ENCODE data around the gene ALKAL2.
A peak's percentile ranks its signal among the peaks of the same experiment; 100 is the strongest.
"Not testable (repeated sequence)": the region's sequence is repeated elsewhere in the genome, so short reads cannot be mapped to it uniquely, and the experiment has no call there.

ALKAL2 gene

GRCh38 chr2:287911-288757, at the start of gene ALKAL2:
Gene ALKAL2, minus strand, starts transcription at chr2:288091. Its CDS starts 256 bp downstream, at chr2:287835.
- no peak for DNase-seq (ENCODE audit: low spot score)

GRCh38 chr2:336949-337348, 49.1 kb upstream of the ALKAL2 start:
- not testable (repeated sequence) for DNase-seq (ENCODE audit: low spot score)

- DNase-seq (ENCODE audit: low spot score): no peak
These were observed 48.5 kb upstream of the ALKAL2 start for GRCh38 chr2:336360-336759.

- no peak for DNase-seq (ENCODE audit: low spot score)
These were observed 44.7 kb upstream of the ALKAL2 start for GRCh38 chr2:332592-332991.

GRCh38 chr2:328761-329160, 40.9 kb upstream of the ALKAL2 start:
- no peak for DNase-seq (ENCODE audit: low spot score)

GRCh38 chr2:323035-323434, 35.1 kb upstream of the ALKAL2 start:
- DNase-seq (ENCODE audit: low spot score): no peak

- DNase-seq (ENCODE audit: low spot score): no peak
These were observed 34.4 kb upstream of the ALKAL2 start for GRCh38 chr2:322326-322725.

GRCh38 chr2:320561-320960, 32.7 kb upstream of the ALKAL2 start:
- peak; percentile 9 for DNase-seq (ENCODE audit: low spot score)

- DNase-seq (ENCODE audit: low spot score): no peak
These were observed 31.2 kb upstream of the ALKAL2 start for GRCh38 chr2:319059-319600.

- peak; percentile 71 for DNase-seq (ENCODE audit: low spot score)
These were observed 29.9 kb upstream of the ALKAL2 start for GRCh38 chr2:317501-318424.

GRCh38 chr2:316381-316780, 28.5 kb upstream of the ALKAL2 start:
- no peak for DNase-seq (ENCODE audit: low spot score)

GRCh38 chr2:315925-316324, 28.0 kb upstream of the ALKAL2 start:
- not testable (repeated sequence) for DNase-seq (ENCODE audit: low spot score)

GRCh38 chr2:314561-315336, 26.9 kb upstream of the ALKAL2 start:
- DNase-seq (ENCODE audit: low spot score): no peak

- DNase-seq (ENCODE audit: low spot score): no peak
These were observed 26.1 kb upstream of the ALKAL2 start for GRCh38 chr2:313991-314390.

GRCh38 chr2:310994-311393, 23.1 kb upstream of the ALKAL2 start:
- no peak for DNase-seq (ENCODE audit: low spot score)

- DNase-seq (ENCODE audit: low spot score): no peak
These were observed 22.1 kb upstream of the ALKAL2 start for GRCh38 chr2:309954-310510.

GRCh38 chr2:309148-309953, 21.5 kb upstream of the ALKAL2 start:
- DNase-seq (ENCODE audit: low spot score): no peak

- no peak for DNase-seq (ENCODE audit: low spot score)
These were observed 17.5 kb upstream of the ALKAL2 start for GRCh38 chr2:305366-305765.

GRCh38 chr2:296354-296753, 8.5 kb upstream of the ALKAL2 start:
- DNase-seq (ENCODE audit: low spot score): no peak

GRCh38 chr2:295090-295489, 7.2 kb upstream of the ALKAL2 start:
- no peak for DNase-seq (ENCODE audit: low spot score)

Data from activated CD4-positive, alpha-beta T cell treated with anti-CD3 and anti-CD28 coated beads, Interleukin-2, Interleukin-4, amounts not matched to agents 100 ng/mL and 50 ng/mL, durations not matched to agents 16 hours and 8 hours (primary cell).